HG02870 (cell line): ENCODE data around the gene OR2A7.
"Not testable (repeated sequence)": the region's sequence is repeated elsewhere in the genome, so short reads cannot be mapped to it uniquely, and the experiment has no call there.

Experiments used
- ATAC-seq: cut with Tn5 transposase; IDR thresholded peaks from one replicate; pipeline ENCODE4 v1.9.1; 2021; ENCODE audit warnings: mild to moderate bottlenecking, moderate library complexity; ENCODE audit not compliant: unreplicated experiment

Gene OR2A7

DNA sequence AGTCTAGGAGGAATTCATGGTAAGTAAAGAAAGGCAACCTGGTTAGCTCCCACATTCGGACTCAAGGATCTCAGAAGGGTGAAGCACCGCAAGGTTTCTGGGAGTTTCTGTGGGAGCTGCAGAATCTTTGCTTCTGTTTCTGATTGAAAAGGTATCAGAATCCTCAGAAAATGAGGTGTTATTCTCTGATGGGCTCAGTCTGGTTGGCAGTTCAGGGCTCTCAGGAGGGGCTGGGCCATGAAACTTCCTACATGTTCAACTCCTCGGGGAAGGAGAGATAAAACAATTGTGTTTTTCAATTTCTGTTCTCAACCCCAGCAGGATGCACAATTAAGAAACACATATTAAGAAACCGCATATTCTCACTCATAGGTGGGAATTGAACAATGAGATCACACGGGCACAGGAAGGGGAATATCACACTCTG is 9.1 kb downstream of the OR2A7 start:
- ATAC-seq, result no peak

DNA sequence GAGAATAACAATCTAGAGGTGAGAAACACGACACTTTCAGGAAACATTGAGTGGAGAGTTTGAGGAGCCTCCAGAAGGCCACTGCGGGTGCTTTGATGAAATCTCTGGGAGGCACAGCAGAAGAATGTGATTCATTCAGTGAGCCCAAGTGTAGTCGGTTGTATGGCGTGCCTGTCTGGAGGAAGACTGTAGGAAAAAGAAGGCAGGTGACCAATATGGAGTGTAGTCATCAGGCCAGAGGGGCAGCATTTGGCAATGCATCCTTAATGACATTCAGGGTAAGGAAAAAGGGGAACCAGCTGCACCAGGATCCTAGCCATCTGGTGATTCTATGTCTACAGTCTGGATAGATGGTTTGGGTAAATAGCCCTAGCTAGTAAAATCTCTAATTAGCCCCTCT is 12.3 kb downstream of the OR2A7 start:
- not testable (repeated sequence) for ATAC-seq

GRCh38 chr7:144247674-144248330 is 16.8 kb downstream of the OR2A7 start:
- ATAC-seq, result not testable (repeated sequence)

- not testable (repeated sequence) for ATAC-seq
Measured at GRCh38 chr7:144246967-144247366, 17.6 kb downstream of the OR2A7 start.

- not testable (repeated sequence) for ATAC-seq
Measured at GRCh38 chr7:144245372-144245771, 19.2 kb downstream of the OR2A7 start.

DNA sequence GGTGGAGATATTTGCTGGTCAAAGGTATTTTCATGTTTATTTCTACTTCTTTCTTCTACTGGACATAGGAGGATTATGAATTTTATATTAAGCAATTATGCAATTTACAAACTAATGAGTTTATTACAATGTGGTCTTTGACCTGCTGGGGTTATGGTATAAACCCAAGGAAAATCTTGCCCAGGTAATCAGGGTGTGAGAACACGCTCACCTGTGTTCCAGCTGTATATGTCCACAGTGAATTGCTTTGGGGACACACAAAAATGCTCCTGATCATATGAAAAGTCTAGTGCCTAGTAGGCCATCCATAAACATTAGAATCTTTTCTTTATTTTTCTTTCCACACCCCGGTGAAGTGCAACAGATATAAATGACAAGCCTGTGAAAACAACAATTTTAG is 25.2 kb downstream of the OR2A7 start, which contains the start of gene OR2A42:
Gene OR2A42 (minus strand): TSS at position 241 of the 400 bp plus-strand sequence. CDS start 6,762 bp downstream, outside the sequence.
- not testable (repeated sequence) for ATAC-seq

DNA sequence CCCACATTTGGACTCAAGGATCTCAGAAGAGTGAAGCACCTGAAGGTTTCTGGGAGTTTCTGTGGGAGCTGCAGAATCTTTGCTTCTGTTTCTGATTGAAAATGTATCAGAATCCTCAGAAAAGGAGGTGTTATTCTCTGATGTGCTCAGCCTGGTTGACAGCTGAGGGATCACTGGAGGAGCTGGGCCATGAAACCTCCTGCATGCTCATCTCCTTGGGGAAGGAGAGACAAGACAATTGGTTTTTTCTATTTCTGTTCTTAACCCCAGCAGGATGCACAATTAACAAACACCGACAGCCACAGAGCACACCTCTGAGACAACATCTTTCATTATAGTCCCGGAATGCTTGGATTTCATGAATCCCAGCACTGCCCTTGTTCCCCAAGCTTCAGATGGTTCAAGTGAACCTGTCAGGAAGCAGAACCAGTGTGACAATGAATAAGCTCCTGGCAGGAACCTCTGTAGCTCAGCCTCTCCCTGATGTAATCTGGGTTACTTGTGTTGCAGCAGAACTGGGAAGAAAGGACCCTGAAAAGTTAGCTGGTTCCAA is 26.0 kb downstream of the OR2A7 start:
- ATAC-seq, result not testable (repeated sequence)

GRCh38 chr7:144233039-144233438 is 31.6 kb downstream of the OR2A7 start:
- ATAC-seq, result not testable (repeated sequence)

- not testable (repeated sequence) for ATAC-seq
Measured at GRCh38 chr7:144231027-144231426, 33.6 kb downstream of the OR2A7 start.

GRCh38 chr7:144228810-144229209 is 35.8 kb downstream of the OR2A7 start:
- ATAC-seq, result not testable (repeated sequence)

DNA sequence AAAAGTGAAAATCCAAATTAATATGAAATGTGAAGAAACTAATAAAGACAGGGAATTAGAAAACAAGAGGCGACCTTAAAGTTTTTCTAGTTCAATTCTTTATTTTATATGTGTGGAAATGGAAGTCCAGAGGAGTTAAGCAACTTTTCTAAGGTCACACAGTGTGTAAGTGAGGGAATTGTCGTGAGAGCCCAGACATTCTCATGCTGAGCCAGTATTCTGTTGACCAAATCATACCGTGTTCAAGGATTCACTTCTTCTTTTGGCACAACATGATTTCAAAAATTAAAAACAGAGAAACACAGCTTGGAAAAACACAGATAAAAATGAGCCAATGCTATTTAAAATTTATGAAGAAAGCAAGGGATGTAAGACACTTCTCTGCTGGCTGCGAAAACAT is 37.7 kb downstream of the OR2A7 start:
- not testable (repeated sequence) for ATAC-seq

- ATAC-seq, result not testable (repeated sequence)
Measured at GRCh38 chr7:144223675-144224074, 40.9 kb downstream of the OR2A7 start.

DNA sequence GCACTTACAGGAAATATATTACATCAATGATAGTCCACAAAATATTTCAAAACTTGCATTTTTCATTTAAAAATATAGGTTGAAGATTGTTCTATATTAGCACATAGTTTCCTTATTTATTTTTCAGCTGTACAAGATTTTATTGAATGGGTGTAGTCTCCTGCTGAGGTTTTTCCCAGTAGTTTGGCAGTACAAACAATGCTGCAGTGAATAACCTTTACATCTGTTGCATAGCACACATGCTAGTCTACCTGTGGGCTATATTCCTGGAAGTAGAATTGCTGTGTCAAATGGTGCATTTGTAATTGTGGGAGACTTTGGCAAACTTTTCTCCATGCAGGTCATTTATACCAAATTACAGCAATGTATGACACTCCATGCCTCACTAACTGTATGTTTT is 44.1 kb downstream of the OR2A7 start:
- ATAC-seq, result not testable (repeated sequence)

DNA sequence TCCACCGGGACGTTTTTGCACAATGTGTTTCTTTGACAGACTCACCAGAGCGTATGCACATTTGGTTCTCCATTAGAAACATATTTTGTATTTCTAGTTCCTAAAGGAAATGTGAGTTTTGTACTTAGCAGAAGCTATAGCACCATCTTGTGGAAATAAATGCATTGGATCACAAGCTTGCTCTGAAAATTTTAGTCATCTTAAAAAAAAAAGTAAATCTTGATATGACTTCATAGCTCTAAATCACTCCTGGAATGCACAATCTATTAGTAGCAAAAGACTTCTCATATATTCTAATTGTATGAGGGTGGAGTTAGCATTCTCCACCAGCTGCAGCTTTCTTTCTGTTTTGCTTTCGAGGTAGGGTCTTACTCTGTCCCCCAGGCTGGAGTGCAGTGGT is 45.4 kb downstream of the OR2A7 start:
- ATAC-seq, result not testable (repeated sequence)

GRCh38 chr7:144218581-144218980 is 46.0 kb downstream of the OR2A7 start:
- not testable (repeated sequence) for ATAC-seq

DNA sequence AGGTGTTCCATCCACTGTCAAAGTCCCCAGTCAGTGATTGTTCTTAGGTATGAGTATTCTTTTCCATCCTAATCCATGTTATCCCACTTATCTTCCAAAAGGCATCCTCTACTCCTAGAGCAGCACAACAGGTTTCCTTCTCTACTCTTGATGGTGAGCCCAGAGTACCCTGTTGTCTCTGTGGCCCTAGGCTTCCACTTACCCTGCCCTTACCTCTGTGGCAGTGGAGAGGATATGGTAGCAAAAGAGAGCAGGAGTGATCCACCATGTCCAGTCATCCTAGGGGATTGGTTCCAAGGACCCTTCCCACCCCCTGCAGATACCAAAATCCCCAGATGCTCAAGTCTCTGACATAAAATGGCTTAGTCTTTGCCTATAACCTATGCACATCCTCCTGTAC is 47.4 kb downstream of the OR2A7 start:
- not testable (repeated sequence) for ATAC-seq
